ENCODE data around the gene CLEC1B. TPM values are rescaled to one million over a fixed set of nuclear protein-coding genes. Genes with fewer than 3 reads are reported as not detected.
"Not testable (repeated sequence)": the region's sequence is repeated elsewhere in the genome, so short reads cannot be mapped to it uniquely, and the experiment has no call there.

Gene CLEC1B
- total and polyA plus RNA-seq, 12 donors, result 0.04 TPM; not detected in 11

DNA sequence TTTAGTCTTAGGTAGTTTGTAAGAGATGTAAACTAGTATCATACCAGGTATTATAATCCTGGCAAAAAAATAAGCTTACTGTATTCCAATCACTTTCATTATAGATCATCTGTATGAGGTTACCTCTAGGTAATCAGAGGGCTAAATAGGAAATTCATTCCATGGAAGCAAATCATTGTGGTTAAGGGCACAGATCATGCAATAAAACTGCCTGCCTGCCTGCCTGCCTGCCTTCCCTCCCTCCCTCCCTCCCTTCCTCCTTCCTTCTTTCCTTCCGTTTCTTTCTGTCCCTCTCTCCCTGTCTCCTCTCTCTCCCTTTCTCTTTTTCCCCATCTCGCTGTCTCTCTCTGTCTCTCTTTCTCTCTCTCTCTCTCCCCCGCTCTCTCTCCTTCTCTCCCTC is 28.4 kb upstream of the CLEC1B start:
- Histone ChIP-seq H3K27me3 (peaks cover 0 to 3% (median 0%) of the 10 kb centered on the region in 7 donors), H3K27ac (peak overlapping the region in 1 of 10 donors; percentile 69), H3K9me3 (no peaks in the 10 kb centered on the region), H3K36me3 (no peaks in the 10 kb centered on the region), H3K4me3 (no peak overlapping the region), H3K4me1 (peaks cover 0 to 9% (median 0%) of the 10 kb centered on the region in 9 donors)
- intact Hi-C loops (cut with DNase I), result no loop called here
- ATAC-seq (no peak), DNase-seq (no peak)
- 67 to 69% methylated on average over 3 of the region's 3 CpGs for WGBS, 2 donors
- TF ChIP-seq, protein P1, sequence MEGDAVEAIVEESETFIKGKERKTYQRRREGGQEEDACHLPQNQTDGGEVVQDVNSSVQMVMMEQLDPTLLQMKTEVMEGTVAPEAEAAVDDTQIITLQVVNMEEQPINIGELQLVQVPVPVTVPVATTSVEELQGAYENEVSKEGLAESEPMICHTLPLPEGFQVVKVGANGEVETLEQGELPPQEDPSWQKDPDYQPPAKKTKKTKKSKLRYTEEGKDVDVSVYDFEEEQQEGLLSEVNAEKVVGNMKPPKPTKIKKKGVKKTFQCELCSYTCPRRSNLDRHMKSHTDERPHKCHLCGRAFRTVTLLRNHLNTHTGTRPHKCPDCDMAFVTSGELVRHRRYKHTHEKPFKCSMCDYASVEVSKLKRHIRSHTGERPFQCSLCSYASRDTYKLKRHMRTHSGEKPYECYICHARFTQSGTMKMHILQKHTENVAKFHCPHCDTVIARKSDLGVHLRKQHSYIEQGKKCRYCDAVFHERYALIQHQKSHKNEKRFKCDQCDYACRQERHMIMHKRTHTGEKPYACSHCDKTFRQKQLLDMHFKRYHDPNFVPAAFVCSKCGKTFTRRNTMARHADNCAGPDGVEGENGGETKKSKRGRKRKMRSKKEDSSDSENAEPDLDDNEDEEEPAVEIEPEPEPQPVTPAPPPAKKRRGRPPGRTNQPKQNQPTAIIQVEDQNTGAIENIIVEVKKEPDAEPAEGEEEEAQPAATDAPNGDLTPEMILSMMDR (IDR thresholded peaks at IDR 0.05), result no peak

DNA sequence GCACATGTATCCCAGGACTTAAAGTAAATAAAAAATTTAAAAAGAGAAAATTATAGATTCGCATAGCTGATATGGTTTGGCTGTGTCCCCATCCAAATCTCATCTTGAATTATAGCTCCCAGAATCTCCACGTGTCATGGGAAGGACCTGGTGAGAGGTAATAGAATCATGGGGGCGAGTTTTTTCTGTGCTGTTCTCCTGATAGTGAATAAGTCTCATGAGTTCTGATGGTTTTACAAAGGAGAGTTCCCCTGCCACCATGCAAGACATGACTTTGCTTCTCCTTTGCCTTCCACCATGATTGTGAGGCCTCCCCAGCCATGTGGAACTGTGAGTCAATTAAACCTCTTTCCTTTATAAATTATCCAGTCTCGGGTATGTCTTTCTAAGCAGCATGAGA is 27.7 kb upstream of the CLEC1B start:
- H3K4me1 ChIP-seq; H3K27ac ChIP-seq; DNase-seq; H3K36me3 ChIP-seq; intact Hi-C loops (cut with DNase I); H3K4me3 ChIP-seq; H3K27me3 ChIP-seq; H3K9me3 ChIP-seq; ATAC-seq: not testable (repeated sequence)
- WGBS, 2 donors, result 84 to 91% methylated on average over 4 of the region's 4 CpGs

DNA sequence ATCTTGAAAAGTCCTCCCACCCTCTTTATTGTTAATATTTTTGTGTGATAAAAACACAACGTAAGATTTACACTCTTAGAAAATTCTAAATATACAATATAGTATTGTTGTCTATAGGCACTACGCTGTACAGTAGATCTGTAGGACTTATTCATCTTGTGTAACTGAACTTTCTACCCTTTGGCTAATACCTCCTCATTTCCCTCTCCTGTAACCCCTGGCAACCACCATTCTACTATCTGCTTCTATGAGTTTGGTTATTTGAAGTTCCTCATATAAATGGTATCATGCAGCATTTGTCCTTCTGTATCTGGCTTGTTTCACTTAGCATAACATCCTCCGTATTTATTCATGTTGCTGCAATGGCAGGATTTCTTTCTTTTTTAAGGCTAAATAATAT is 26.3 kb upstream of the CLEC1B start:
- Histone ChIP-seq H3K4me1 (peaks cover 0 to 6% (median 0%) of the 10 kb centered on the region in 9 donors), H3K36me3 (no peaks in the 10 kb centered on the region), H3K27me3 (peaks cover 0 to 3% (median 0%) of the 10 kb centered on the region in 7 donors), H3K27ac (no peak overlapping the region), H3K4me3 (no peak overlapping the region), H3K9me3 (no peaks in the 10 kb centered on the region)
- WGBS, 2 donors, result 93 to 95% methylated on average over 3 of the region's 3 CpGs
- TF ChIP-seq, protein P1 (IDR thresholded peaks at IDR 0.05), result no peak
- ATAC-seq (no peak), DNase-seq (no peak)
- intact Hi-C loops (cut with DNase I), result no loop called here

DNA sequence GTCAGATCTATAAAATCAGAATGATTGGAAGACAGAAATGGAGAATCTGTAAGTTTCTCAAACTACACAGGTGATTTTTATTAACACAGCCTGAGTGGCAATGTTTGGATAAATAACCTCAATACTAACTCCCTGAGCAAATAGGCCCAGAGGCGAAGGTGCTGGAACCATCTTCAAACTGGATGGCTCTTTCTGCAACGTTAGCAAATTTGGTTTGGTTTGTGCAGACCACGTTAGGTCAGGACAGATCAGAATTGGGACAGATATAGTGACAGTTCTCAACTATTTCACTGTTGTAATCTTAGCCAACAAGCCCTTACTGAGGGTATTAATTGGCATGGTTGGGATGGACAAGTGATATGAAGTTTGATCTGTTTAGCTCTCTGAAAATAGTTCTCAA is 22.4 kb upstream of the CLEC1B start:
- DNase-seq (no peak), ATAC-seq (no peak)
- TF ChIP-seq, protein P1 (IDR thresholded peaks at IDR 0.05), result no peak
- no peak overlapping the region for H3K27ac ChIP-seq
- intact Hi-C loops (cut with DNase I), result no loop called here
- 60 to 81% methylated on average over 3 of the region's 3 CpGs for WGBS, 2 donors
- no peaks in the 10 kb centered on the region for H3K9me3 ChIP-seq
- H3K4me3 ChIP-seq, result no peak overlapping the region
- no peaks in the 10 kb centered on the region for H3K36me3 ChIP-seq
- no peaks in the 10 kb centered on the region for H3K4me1 ChIP-seq
- peaks cover 0 to 3% (median 0%) of the 10 kb centered on the region in 7 donors for H3K27me3 ChIP-seq

DNA sequence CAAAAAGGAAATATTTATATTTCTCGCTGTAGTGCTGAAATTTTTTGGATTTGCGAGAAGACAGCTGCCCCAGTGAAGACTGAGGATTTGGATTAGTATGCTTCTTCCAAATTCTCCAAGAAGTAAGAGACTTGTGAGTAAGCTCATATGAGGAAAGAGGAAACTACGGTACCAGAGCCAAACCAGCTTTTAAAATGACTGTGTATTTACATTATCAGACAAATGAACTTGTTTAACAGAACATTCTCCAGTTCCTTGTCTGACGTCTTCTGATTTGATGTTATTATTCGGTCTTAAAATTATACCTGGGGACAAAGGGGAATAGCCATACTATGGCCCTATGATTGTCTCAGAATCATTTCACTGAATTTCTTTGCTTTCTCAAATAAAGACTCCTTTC is 19.5 kb upstream of the CLEC1B start:
- Histone ChIP-seq H3K4me1 (no peaks in the 10 kb centered on the region), H3K27me3 (peaks cover 0 to 7% (median 0%) of the 10 kb centered on the region in 7 donors), H3K9me3 (no peaks in the 10 kb centered on the region), H3K27ac (no peak overlapping the region), H3K36me3 (no peaks in the 10 kb centered on the region), H3K4me3 (no peak overlapping the region)
- 81 to 84% methylated on average over 5 of the region's 5 CpGs for WGBS, 2 donors
- no peak for DNase-seq
- no peak for ATAC-seq
- intact Hi-C loops (cut with DNase I), result no loop called here
- TF ChIP-seq, protein P1 (IDR thresholded peaks at IDR 0.05), result no peak

Measured in heart right ventricle (tissue), 16 donors.